Parathyroid adenoma (tissue), 2 donors: ENCODE results near the gene TOM1L2.

ENCODE experiments used
- H2AFZ ChIP-seq: fragments of 300-600 bp; sonication (generic); one replicate; pipeline ENCODE4 v1.7.0; 2017; ENCODE audit warnings: antibody characterized with exemption, mild to moderate bottlenecking
- H3K27ac ChIP-seq: fragments of 300-600 bp; sonication (generic); one replicate; pipeline ENCODE4 v1.7.0; 2017
- H3K27me3 ChIP-seq: fragments of 300-600 bp; sonication (generic); one replicate; pipeline ENCODE4 v1.7.0; 2017; ENCODE audit warnings: low read length; ENCODE audit not compliant: control insufficient read depth, insufficient read depth
- H3K36me3 ChIP-seq: fragments of 300-600 bp; sonication (generic); one replicate; pipeline ENCODE4 v1.7.0; 2017; ENCODE audit warnings: low read length; ENCODE audit not compliant: control insufficient read depth, insufficient read depth
- H3K4me1 ChIP-seq: fragments of 300-600 bp; sonication (generic); one replicate; pipeline ENCODE4 v1.7.0; 2017; ENCODE audit warnings: control low read depth
- H3K4me2 ChIP-seq: fragments of 300-600 bp; sonication (generic); one replicate; pipeline ENCODE4 v1.7.0; 2017; ENCODE audit warnings: low read length
- H3K4me3 ChIP-seq: fragments of 300-600 bp; sonication (generic); one replicate; pipeline ENCODE4 v1.7.0; 2017; ENCODE audit warnings: low read depth, low read length
- H3K79me2 ChIP-seq: fragments of 300-600 bp; sonication (generic); one replicate; pipeline ENCODE4 v1.7.0; 2017; ENCODE audit warnings: control low read depth
- H3K9ac ChIP-seq: fragments of 300-600 bp; sonication (generic); one replicate; pipeline ENCODE4 v1.7.0; 2017; ENCODE audit warnings: mild to moderate bottlenecking
- H3K9me3 ChIP-seq: fragments of 300-600 bp; sonication (generic); one replicate; pipeline ENCODE4 v1.7.0; 2017; ENCODE audit warnings: low read length; ENCODE audit not compliant: control insufficient read depth
- TF ChIP-seq, protein P1 (sequence below): fragments of 300-600 bp; sonication (generic); IDR thresholded peaks from one replicate; pipeline ENCODE4 v1.7.0; 2017; ENCODE audit warnings: antibody characterized with exemption, mild to moderate bottlenecking
- donor health status: primary hyperparathyroidism.

The TOM1L2 gene

DNA sequence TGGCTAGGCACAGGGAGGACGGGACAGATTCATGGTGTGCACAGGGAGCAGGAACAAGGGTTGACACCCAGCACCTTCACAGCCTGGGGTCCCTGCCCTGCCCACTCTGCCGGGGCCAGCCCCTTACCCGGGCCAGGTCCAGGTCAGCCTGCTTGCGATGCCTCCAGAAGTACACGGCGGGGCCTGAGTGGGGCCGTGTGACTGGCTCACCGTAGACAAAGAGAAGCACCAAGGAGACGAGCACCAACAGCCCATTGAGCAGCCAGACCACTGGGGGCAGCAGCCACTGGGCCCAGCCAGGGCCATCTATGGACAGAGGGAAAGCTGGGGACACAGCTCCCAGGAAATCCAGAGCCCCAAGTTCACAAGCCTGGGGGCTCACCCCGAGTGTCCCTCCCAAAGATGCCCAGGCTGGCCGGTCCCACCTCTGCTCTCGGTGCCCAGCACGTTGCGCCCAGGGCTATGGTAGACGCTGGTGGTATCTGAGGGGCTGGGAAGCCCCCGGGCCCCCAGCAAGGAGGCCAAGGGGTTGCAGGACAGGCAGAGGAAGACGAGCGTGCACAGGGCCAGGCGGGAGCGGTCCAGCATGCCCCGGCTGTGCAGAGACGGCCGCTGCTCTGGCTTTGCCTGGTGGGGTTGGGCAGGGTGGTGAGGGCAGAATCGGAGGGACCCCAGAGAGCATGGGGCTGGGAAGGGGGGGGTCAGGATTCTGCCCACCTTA is 155.2 kb downstream of the TOM1L2 start:
- H3K4me3 ChIP-seq: no peak overlapping the region
- H3K9ac ChIP-seq: no peak overlapping the region
- no peak overlapping the region for H3K27ac ChIP-seq
- no peaks in the 10 kb centered on the region for H3K9me3 ChIP-seq
- H3K4me2 ChIP-seq: no peak overlapping the region
- H3K36me3 ChIP-seq: no peaks in the 10 kb centered on the region
- peaks cover 4% of the 10 kb centered on the region for H3K79me2 ChIP-seq
- TF ChIP-seq, protein P1, sequence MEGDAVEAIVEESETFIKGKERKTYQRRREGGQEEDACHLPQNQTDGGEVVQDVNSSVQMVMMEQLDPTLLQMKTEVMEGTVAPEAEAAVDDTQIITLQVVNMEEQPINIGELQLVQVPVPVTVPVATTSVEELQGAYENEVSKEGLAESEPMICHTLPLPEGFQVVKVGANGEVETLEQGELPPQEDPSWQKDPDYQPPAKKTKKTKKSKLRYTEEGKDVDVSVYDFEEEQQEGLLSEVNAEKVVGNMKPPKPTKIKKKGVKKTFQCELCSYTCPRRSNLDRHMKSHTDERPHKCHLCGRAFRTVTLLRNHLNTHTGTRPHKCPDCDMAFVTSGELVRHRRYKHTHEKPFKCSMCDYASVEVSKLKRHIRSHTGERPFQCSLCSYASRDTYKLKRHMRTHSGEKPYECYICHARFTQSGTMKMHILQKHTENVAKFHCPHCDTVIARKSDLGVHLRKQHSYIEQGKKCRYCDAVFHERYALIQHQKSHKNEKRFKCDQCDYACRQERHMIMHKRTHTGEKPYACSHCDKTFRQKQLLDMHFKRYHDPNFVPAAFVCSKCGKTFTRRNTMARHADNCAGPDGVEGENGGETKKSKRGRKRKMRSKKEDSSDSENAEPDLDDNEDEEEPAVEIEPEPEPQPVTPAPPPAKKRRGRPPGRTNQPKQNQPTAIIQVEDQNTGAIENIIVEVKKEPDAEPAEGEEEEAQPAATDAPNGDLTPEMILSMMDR: no peak
- H3K27me3 ChIP-seq: no peaks in the 10 kb centered on the region
- H3K4me1 ChIP-seq: peaks cover 5% of the 10 kb centered on the region
- H2AFZ ChIP-seq: no peak overlapping the region

DNA sequence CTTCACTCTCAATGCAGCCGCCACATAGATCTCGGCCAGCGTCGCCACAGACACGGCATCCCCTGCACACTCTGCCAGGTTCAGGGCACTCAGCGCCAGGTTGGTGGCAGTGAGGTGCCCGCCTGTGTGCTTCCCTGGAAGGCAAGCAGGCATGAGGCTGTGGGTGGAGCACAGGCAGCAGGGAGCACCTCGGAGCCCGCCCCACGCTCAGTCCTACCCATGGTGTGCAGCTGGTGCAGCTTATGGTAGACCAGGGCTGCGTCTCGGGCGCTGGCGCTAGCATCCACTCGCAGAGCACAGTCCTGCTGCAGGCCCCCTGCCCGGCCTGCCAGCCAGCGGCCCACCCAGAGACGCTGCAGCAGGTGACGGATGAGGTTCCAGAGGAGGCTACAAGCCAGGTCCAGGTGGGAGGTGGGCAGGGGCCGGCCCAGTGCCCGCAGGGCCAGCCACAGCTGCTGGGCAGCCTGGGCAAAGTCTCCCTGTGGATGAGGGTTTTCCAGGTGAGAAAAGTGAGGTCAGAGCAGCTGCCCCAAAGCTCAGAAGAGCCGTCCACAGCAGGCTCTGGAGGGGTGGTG is 155.9 kb downstream of the TOM1L2 start:
- Histone ChIP-seq H3K79me2 (no peaks in the 10 kb centered on the region), H2AFZ (no peak overlapping the region), H3K4me3 (no peak overlapping the region), H3K9ac (no peak overlapping the region), H3K4me2 (no peak overlapping the region), H3K9me3 (no peaks in the 10 kb centered on the region), H3K27me3 (no peaks in the 10 kb centered on the region), H3K27ac (no peak overlapping the region), H3K4me1 (peaks cover 9% of the 10 kb centered on the region), H3K36me3 (no peaks in the 10 kb centered on the region)
- TF ChIP-seq, protein P1: no peak

DNA sequence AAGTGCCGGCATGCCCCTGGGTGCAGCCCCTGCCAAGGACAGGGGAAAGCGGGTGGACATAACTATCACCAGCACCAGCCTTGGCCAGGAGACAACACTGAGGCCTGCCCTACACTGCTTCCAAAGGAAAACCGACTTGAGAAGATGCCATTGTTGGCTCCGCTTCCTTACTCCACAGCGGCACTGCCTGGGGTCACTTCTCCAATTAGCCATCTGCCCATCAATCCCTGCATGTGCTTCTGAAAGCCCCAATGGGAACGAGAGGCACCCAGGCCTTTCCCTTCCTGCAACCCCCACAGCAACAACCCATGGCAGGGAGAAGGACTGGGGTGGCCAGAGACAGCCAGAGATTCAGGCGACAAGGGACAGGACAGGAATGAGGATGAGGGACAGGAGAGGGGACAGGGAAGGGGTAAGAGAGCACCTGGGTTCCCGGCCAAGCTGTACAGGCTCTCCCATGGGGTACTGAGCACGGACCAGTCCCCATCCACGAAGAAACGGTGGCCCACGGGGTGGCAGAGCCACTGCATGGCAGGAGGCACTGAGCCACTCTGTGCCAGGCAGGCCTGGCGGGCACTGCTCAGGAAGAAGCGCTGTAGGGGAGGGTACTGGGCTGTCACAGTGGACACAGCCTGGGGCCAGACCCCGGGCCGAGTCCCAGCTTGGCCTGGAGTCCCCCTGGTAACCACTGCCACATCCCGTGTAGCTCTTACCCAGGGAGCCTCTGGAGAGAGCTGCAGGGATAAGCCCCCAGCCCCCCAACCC is 156.6 kb downstream of the TOM1L2 start:
- Histone ChIP-seq H2AFZ (no peak overlapping the region), H3K36me3 (no peaks in the 10 kb centered on the region), H3K27ac (no peak overlapping the region), H3K27me3 (no peaks in the 10 kb centered on the region), H3K79me2 (no peaks in the 10 kb centered on the region), H3K9ac (no peak overlapping the region), H3K4me1 (peaks cover 9% of the 10 kb centered on the region), H3K4me3 (no peak overlapping the region), H3K4me2 (no peak overlapping the region), H3K9me3 (no peaks in the 10 kb centered on the region)
- TF ChIP-seq, protein P1: no peak

DNA sequence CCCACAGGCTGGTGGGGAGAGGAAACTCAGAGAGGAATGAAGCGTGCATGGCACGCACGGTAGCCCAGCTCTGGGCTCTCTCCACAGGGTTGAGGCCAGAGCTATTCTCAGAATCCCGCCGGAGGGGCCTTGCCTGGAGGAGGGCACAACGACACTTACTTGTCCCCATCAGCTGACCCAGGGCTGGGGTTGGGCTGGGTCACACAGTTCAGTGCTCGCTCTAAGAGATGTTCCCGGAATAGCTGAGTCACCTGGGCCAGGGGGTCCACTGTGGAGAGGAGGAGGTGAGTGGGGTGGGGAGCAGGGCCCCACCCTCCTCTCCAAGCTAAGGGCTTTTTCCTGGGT is 157.2 kb downstream of the TOM1L2 start:
- no peak overlapping the region for H2AFZ ChIP-seq
- H3K9ac ChIP-seq: no peak overlapping the region
- TF ChIP-seq, protein P1: no peak
- no peaks in the 10 kb centered on the region for H3K36me3 ChIP-seq
- H3K4me2 ChIP-seq: no peak overlapping the region
- no peaks in the 10 kb centered on the region for H3K79me2 ChIP-seq
- peaks cover 9% of the 10 kb centered on the region for H3K4me1 ChIP-seq
- no peaks in the 10 kb centered on the region for H3K9me3 ChIP-seq
- no peak overlapping the region for H3K4me3 ChIP-seq
- H3K27ac ChIP-seq: no peak overlapping the region
- no peaks in the 10 kb centered on the region for H3K27me3 ChIP-seq
